GM19023 (cell line): ENCODE measurements around the gene SLX4.

Experiments used
- ATAC-seq: cut with Tn5 transposase; IDR thresholded peaks from one replicate; pipeline ENCODE4 v1.9.1; 2021; ENCODE audit warnings: mild to moderate bottlenecking, moderate library complexity; ENCODE audit not compliant: unreplicated experiment

The SLX4 gene

DNA sequence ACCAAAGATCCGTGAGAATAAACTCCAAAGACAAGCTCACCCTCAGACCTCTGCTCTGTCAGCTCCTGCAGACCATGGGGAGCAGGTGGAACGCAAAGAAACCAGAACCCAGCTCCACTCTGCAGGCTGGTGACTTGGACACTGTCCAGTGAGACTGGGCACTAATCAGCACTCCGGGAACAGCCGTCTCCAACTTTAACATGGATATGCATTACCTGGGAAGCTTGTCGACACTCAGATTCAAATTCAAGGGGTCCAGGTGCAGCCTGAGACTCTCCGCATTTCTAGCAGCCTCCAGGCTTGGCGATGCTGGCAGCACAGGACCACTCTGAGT is 9.1 kb downstream of the SLX4 start:
- ATAC-seq: no peak

DNA sequence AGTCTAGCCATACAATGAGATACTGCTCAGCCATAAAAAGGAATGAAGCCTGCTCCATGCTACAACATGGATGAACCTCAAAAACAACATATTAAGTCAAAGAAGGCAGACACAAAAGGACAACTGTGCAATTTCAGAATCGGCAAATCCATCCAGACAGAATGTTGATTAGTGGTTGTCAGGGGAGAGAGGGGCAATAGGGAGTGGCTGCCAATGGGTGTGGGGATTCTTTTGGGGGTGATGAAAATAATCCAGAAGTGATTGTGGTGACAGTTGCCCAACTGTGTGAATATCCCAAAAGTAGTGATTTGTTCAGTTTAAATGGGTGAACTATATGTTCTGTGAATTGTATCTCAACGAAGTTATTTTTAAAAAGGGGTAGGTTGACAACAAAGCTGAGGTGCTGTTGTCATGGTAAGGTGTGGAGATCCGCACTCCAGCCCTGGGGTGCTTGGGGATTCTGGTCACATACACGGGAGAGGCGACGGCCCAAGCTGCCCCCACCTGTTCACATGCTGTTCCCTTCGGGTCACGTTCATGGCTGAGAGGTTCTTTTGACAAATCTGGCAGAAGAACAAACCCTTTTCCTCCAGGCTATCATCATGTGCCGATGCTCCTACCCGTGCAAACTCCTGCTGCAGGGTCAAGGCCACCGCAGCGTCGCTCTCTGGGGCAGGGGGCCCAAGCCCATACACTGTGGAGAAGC is 9.6 kb downstream of the SLX4 start:
- no peak for ATAC-seq

DNA sequence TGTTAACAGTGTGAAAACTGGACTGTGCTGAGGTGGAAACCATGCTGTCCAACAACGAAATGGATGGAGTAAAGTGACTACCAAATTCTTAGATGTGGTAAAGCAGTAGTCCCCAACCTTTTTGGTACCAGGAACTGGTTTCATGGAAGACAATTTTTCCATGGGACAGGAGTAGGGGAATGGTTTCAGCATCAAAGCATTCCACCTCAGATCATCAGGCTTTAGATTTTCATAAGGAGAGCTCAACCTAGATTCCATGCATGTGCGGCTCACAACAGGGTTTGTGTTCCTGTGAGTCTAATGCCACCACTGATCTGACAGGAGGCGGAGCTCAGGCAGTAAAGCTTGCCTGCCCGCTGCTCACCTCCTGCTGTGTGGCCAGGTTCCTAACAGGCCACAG is 11.5 kb downstream of the SLX4 start:
- no peak for ATAC-seq

DNA sequence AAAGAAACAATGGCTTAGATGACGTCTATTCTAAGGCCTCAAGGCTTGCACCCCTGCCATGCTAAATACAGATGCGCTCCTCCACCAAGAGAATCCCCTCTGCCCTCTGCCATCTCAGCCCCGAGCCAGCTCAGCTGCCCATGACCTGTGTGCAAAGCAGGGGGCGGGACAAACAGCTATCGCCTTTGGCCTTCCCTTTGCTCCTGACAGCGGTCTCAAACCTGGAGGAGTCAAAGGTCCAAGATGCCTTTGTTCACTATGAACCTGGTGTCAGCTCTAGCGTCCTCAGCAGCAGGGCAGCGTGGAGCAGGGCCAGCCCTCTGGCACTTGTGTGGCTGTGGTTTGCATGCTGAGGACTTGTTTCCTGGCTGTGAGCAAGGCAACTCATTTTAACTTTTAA is 12.3 kb downstream of the SLX4 start:
- no peak for ATAC-seq

DNA sequence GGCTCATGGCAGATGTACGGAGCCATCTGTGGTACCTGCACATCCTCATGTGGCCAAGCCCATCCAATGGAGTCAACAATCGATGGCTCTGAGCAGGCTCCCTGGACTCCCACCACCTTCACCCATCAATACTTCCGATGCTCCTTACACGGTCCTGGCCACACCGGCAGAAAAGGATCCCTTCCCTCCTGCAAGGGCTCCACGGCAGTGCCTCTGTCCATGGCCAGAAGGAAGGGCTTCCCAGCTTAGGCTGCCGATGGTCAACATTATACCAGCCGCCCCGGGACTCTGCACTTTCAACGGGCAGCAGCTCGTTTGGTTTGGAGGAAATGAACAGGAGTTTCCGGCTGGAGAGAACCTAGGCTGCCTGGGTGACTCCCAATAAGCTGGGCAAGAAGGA is 13.2 kb downstream of the SLX4 start:
- no peak for ATAC-seq

DNA sequence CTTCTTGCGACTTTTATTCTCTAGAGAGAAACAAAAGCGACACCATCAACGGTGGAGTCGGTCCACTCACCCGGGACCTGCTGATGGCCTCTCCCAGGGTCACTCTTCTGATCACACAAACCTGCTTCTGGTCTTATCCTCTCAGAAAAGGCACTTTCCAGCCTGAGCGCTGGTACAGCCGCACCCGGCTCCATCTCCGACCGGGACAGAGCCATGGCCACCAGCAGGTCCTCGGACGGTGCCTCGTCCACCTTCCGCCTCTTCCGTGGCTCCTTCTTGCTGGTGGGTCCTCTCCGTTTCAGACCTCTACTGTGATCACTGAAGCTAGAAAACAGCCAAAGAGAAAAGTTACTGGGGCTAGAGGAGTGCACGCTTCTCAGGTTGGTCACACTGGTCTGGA is 13.7 kb downstream of the SLX4 start:
- no peak for ATAC-seq

DNA sequence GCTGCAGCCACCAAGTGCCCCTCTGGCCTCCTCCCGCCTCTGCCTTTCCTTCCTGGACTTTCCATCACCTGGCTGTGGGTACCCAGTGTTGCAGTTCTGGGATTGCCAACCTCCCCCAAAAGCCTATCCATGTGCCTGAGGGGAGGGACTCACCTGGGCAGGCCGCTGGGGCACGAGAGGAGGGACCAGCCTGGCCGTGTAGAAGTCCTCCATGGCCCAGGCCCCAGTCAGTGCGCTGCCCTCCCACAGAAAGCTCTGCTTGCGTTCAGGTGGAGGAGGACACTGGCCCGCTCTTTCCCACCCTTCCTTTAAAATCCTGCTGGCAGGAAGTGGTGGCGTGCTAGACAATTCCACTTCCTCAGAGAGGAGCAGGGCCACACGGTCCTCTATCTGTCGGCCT is 14.2 kb downstream of the SLX4 start:
- no peak for ATAC-seq

DNA sequence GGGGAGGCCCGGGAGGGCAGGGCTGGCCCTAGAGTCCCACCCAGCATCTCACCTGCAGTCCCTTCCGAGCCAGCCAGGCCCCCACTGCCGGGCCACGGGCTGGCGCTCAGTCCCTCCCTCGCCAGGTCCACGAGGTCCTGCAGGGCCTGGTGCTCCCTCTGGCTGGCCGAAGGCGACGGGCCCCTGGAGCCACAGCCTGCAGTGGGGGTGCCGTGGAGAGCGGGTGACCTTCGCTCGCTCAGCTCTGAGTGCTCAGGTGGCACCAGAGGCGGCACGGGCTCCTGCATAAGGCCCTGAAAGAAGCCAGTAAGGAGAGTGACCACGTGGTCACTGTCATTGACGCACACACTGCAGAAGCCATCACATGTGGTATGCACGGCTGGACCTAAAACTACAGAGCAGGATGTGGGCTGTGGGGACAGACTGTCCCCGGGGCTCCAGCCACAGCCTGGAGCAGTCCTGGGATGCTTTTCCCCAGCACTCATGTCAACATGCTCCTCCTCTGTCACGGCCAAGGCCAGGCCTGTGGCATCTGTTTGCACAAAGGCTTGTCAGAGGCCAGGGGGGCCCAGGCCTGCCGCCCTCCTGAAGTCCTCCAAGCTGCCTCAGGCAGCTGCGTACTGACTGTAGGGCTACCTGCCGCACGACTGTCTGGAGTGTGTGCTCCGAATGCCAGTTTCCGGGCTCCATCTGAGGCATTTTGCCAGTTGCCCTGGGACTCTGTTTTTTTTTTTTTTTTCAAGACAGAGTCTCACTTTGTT is 15.1 kb downstream of the SLX4 start:
- no peak for ATAC-seq

DNA sequence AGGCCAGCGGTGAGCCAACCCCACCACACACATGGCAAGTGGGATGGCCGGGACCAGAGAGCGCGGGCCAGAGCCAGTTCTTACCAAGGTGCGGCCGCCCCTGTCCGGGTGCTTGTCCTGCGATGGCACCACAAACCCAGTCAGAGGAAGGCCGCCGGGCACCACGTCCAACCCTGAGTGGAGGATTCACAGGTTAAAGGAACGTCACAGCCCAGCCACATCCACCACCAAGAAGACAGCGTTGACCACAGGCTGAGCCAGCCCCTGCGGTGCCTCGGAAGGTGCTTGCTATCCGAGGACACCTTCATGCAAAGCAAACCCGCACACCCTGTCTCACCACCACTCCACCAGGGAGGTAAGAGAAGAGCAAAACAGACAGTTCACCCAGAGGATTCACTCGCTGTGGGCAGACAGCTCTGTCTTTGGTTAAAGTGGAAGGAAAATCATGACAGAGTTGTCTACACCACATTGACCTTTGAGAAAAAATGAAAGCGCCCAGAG is 15.8 kb downstream of the SLX4 start:
- no peak for ATAC-seq

DNA sequence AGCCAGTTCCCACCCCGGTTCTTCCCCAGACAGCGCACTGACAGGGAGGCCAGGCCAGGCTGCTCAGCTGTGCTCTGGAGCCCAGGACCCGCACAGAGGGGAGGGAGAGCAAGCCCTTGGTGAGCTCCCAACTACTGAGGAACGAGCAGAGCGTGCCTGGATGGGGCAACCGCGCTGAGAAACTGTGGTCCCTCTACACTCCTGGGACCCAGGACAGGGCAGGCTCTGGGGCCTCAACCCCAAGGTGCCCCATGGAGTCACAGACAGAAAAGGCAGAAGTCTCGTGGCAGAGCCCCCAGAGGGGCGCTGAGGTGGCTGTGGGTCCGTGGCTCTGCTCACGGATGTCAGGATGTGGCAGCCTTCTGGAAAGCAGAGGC is 16.3 kb downstream of the SLX4 start:
- ATAC-seq: no peak

DNA sequence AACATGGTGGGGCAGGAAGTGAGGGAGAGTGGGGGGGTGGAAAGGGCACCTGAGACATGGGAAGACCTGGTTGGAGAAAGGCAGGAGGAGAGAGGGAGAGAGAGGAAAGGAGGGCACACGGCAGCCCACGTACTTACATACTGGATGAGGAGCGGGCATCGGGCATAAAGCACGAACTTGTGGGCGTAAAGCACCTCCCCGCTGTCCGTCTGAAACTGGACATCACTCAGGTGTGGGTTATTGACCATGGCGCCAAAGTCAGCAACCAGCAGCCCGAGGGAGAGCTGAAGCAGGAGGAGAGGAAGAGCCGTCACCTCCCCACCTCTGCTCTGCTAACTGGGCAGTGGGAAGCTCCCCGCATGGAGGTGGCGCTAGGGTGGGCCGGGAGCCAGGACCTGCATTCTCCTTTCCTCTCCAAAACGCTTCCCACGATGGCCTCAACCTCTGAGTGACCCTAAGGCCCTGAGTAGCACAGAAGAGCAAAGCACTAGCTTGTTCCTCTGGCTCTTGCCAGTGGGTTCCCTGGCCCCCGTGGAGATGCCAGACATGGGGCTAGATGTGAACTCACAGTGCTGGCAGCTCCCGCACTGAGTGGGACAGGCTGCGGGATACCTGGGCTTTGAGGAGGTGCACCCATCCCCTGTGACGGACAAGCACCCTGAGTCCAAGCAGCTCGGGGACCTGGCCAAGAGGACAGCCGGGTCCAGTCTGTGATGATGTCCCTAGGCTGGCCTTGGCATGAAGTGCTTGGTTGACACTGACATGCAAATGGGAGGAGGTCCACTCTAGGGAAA is 16.9 kb downstream of the SLX4 start:
- no peak for ATAC-seq

DNA sequence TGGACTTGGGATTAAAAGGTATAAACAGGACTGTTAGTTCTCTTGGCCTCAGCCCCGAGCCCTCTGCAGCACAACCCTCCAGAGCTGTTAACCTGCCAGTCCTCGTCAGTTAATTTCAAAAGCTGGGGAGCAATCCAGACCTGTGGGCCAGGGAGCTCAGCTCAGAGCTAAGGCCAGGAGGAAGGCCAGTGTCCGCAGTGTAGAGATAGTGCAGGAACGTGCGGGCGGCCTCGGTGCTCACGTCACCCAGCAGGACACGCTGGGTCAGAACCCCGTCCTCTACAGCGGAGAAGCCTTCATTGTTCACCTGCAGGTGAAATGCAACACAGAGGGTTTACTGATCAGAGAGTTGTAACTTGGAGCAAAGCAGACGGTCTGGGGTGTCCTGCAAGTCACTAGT is 18.8 kb downstream of the SLX4 start:
- no peak for ATAC-seq

DNA sequence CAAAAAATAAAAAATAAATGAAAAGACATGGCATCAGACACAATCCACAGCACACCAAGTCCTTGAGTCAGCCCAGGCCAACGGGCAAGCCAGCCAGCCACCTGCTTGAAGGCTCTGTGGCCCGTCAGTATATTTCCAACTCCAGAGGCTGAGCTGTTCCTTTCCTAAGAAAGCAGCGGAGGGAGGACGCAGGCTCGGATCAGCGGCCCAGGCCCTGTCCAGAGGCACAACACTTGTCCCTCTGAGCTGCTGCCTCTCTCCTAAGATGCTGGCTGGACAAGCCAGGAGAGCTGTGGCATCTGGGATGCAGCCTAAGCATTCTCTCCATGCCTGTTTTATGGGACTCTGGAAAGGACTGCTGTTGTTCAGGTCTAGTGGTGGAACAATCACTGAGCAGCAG is 19.4 kb downstream of the SLX4 start:
- no peak for ATAC-seq

DNA sequence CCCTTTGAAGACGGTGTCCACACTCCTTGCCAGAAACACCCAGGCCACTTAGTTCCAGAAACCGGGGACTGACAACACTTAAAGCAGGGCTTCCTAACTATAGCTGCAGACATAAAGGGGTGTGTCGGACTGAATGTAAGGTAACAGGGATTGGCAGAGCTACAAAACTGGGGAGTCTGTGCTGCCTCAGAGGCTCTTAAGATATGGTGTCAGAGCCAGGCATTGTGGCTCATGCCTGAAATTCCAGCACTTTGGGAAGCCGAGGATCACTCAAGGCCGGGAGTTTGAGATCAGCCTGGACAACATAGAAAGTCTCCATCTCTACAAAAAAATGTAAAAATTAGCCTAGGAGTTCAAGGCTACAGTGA is 20.0 kb downstream of the SLX4 start:
- ATAC-seq: no peak

DNA sequence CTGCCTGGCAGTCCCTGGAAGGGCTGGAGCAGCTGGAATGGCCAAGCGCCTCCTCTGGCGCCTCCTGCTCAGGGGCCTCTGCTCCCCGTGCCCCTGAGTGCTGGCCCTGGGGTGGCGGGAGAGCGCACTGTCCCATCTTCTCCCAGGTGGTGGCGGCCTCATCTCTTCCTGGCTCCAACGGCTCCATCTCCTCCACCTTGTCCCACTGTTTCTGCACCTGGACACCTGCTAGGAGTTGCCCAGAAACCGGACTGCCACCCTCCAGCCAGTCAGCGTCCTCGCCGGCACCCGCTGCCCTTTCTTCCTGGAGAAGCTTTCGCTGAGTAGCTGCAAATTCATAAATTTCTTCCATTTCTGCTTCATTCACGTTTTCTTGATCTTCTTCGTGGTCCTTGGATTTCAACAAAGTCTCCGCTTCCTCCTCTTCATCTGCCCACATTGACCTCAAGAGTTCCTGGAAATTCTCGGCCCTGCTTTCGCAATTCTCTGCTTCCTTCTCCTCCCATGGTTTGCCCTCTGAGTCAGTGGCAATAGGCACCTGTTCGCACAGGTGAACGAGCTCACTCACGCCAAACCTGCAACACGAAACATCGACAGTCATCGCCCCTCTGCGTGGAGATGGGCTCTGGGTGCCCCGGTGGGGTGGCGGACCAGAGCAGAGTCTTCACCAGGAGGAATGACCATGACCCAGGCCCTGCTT is 20.5 kb downstream of the SLX4 start:
- no peak for ATAC-seq

DNA sequence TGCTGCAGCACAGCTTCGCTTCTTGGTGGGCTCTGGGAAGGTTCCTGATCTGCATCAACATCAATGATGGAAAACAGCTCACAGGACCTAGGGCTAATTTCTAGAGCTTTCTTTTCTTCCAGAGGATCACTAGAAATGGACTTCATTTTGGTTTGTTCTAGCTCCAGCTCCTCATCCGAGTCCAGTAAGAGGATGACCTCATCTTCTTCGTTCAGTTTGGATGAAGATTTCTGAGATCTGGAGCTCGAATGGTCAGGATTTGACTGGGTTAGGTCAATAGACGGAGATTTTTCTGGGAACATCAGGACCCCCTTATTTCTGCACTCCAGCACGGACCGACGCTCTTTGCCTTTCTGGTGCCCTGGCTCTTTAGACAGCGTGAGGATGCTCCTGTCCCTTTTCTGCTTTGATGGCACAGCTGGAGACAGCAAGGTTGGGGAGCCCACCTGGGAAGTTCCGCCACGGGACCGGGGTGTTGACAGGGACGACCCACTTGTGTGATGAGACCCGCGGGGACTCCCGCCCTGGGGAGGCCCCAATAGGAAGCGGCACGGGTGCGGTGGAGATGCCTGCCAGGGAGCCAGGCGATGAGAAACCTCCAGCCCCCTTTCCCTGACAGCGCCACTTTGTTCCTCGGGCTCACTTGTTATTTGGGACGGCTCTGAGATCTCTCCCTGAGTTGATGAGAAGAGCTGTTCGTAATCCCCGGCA is 21.3 kb downstream of the SLX4 start:
- ATAC-seq: no peak

DNA sequence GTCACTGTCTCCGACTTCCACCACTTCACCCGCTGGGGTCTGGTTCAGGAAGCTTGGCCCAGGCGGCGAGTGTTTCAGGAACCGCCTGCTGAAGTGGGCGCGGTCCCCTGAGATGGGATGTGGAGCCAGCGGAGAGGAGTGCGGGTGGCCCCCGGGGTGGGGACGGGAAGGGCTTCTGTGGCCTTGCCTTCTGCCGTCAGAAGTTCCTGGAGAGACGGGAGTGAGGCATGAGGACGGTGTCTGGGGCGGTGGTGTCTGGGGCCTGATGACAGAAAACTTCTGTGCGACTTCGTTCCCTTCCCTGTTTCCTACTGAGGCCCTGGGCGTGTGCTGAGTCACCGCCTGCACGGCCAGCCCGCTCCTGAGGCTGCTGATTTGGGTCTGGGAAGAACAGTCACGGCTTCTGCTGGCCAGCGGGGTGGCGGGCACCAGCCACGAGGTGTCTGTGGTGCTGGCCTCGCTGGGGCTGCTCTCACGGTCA is 21.9 kb downstream of the SLX4 start:
- no peak for ATAC-seq

DNA sequence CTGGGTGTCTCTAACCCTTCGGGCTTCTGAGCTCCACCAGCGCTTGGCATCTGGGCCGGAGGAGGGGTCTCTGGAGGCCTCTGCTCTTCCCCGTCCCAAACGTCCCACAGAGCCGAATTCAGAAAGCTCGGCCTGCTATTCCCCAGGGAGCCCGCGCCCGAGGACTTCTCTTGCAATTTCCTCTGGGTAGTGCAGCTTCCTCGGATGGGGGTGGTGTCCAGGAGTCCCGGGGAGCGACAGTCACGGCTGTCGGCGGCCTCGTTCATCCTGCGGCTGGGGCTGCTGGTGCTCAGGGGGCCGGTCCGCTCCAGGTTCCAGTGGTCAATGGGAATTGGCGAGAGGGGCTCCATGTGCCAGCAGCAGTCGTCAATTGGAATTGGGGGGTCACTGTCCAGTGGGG is 22.4 kb downstream of the SLX4 start:
- no peak for ATAC-seq

DNA sequence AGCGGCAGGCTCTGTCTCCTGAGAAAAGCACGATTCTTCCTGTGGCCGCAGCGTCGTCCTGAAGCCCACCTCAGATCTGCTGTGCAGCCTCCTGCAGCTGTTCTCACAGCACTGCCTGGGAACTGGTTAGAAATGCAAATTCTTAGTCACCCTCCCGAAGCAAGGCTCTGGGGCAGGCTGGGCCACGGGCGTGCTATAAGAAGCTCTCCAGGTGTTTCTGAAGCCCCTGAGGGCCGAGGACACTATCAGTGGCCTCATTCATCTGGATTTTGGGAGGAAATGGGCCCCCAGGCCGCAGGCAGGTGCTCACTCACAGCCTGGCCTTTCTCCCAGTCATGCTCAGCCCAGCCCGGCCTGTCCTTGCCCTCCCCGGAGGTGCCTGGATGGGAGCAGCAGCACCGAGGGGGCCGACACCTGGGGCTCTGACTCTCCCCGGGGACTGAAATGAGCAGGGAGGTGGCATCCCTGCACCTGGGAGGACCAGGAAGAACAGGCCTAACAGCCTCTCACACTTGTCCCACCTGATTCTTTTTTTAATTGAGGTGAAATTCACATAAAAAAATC is 23.8 kb downstream of the SLX4 start:
- peak; percentile 54 for ATAC-seq

DNA sequence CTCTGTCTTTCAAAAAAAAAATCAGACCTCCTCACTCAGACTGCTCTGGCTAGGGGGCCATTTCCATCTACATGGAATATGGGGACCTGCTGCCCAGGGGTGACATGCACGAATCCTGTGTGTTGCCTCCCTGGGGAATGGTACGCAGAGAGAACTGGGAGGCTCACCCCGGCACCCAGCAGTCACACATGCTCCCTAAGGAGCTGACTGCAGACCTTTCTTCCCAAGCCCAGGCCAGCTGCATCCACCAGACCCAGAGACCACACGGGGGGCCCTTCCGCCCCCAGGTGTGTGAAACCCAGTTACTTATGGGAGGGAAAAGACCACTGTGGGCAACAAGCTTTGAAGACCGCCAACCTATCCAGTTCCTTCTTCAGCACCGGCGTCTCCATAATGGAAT is 27.0 kb downstream of the SLX4 start:
- no peak for ATAC-seq
